GM10266 (cell line): ENCODE data around the gene STAU1.

Source experiments
- DNase-seq: peaks from one replicate; pipeline ENCODE4 v3.0.0; 2012; ENCODE audit errors: extremely low spot score
- CTCF ChIP-seq: IDR thresholded peaks from 2 replicates; pipeline ENCODE4 v1.5.1; 2012; ENCODE audit warnings: mild to moderate bottlenecking, low read depth; ENCODE audit not compliant: control insufficient read depth, insufficient read depth; ENCODE audit errors: missing control alignments

The STAU1 gene

DNA sequence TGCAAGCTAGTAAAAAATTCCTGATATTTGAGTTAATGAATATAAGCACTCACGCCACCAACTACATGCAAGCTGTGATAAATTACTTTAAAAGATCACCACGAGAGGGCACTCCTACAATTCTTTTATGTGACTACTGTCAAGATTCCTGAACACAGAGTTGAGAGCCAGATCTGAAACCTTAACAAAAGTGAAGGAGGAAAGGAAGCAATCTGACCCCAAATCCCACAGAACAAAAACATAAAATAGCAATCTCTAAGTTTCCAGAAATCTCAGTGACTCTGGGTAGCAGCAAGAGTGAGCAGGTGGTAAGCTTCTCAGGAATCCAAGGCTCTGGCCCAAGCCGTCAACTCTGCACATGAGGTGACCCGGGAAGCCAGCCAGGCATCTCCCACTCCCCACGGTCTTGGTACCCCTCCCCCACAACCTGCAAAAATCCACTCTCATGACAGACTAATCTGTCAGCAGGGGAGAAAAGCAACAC lies 55.1 kb downstream of the STAU1 start:
- TF ChIP-seq CTCF: peak; percentile 58
- DNase-seq: peak; percentile 45

GRCh38 chr20:49123982-49124381 lies 64.2 kb downstream of the STAU1 start:
- no peak for DNase-seq
- TF ChIP-seq CTCF: no peak

DNA sequence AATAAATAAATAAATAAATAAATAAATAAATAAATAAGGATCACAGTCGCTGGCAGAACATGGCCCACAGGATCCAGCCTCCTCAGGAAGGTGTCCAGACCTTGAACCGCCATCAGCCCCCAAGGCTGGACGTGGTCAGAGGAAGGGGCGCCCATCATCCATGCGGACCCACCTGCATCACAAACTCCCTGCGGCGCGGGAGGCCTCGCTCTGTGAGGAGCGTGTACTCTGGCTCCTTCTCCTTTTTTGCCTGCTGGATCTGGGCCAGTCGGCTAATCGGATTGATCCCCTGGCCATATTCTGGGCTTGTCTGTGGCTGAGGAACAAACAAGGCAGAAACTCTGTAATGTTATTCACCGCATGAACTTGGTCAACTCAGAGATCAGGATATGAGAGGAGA lies 65.2 kb downstream of the STAU1 start:
- DNase-seq: no peak
- no peak for TF ChIP-seq CTCF

DNA sequence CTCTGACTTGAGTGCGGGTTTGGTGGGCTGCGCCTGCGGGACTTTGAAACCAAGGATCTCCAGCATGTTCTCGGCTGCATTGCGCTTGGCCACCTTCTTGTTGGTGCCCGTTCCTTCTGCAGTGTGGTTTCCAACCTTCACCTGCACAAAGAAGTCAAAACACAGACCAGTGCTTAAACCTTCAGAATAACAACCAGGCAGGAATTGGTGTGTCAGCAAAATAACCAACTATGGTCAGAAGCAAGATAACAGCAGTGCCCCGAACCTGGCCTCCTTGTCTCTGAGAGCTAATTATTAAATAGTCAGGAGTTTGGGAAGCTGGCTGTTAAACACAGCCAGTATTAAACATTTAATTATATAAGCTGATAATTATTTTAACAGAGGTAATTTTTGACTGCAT lies 68.1 kb downstream of the STAU1 start:
- TF ChIP-seq CTCF: no peak

DNA sequence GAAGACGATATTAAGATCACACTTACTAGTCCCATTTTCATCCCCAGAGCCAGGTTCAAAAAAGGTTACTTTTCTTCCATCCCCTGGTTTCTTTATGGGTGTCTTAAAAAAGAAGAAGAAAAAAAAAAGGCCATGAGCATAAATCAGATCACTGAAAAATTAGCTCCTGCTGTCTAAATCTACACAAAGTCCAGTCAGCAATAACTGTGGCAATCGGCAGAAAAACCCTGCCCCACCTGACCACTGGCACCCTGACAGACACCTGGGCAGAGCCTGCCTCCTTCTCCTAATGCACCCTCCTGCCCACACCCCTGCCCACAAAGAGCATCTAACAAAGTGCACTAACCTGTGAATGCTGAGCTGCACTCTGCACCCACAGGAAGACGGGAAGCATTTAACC lies 69.8 kb downstream of the STAU1 start:
- TF ChIP-seq CTCF: no peak
- DNase-seq: no peak

More for the DNA sequence above, 68.1 kb downstream of the STAU1 start:
- DNase-seq: no peak

GRCh38 chr20:49115564-49115963 lies 72.6 kb downstream of the STAU1 start:
- no peak for TF ChIP-seq CTCF
- no peak for DNase-seq

GRCh38 chr20:49112596-49113274 lies 75.4 kb downstream of the STAU1 start:
- TF ChIP-seq CTCF: no peak
- DNase-seq: no peak
